G401.6 (cell line): ENCODE data around the gene VCAN.

Experiments used
- FAIRE-seq: peaks from 2 replicates; lab custom pipeline; 2012; peaks lifted over from hg19 to GRCh38; lab: Jason Lieb, UNC

VCAN gene

GRCh38 chr5:83498585-83498984, 27.0 kb downstream of the VCAN start:
- FAIRE-seq, result no peak

- no peak for FAIRE-seq
Observed at GRCh38 chr5:83503662-83504061, 32.1 kb downstream of the VCAN start.

- no peak for FAIRE-seq
Observed at GRCh38 chr5:83507431-83507830, 35.9 kb downstream of the VCAN start.

- no peak for FAIRE-seq
Observed at GRCh38 chr5:83509540-83509939, 38.0 kb downstream of the VCAN start.

- FAIRE-seq, result no peak
Observed at GRCh38 chr5:83510260-83510659, 38.7 kb downstream of the VCAN start.

- FAIRE-seq, result no peak
Observed at GRCh38 chr5:83512061-83512745, 40.7 kb downstream of the VCAN start.

- peak; percentile 8 for FAIRE-seq
Observed at GRCh38 chr5:83513081-83513480, 41.5 kb downstream of the VCAN start.

- no peak for FAIRE-seq
Observed at GRCh38 chr5:83513491-83513890, 41.9 kb downstream of the VCAN start.

- no peak for FAIRE-seq
Observed at GRCh38 chr5:83516377-83516776, 44.8 kb downstream of the VCAN start.

- FAIRE-seq, result no peak
Observed at GRCh38 chr5:83517072-83517687, 45.6 kb downstream of the VCAN start.

GRCh38 chr5:83517688-83518085, 46.1 kb downstream of the VCAN start:
- FAIRE-seq, result peak; percentile 60

GRCh38 chr5:83518319-83519061, 46.9 kb downstream of the VCAN start:
- no peak for FAIRE-seq

- no peak for FAIRE-seq
Observed at GRCh38 chr5:83522446-83522845, 50.9 kb downstream of the VCAN start.

- FAIRE-seq, result no peak
Observed at GRCh38 chr5:83523929-83524328, 52.4 kb downstream of the VCAN start.

- FAIRE-seq, result no peak
Observed at GRCh38 chr5:83524345-83524744, 52.8 kb downstream of the VCAN start.

GRCh38 chr5:83524991-83525390, 53.4 kb downstream of the VCAN start:
- FAIRE-seq, result no peak

GRCh38 chr5:83526289-83526688, 54.7 kb downstream of the VCAN start:
- FAIRE-seq, result no peak

GRCh38 chr5:83527221-83527620, 55.7 kb downstream of the VCAN start:
- FAIRE-seq, result no peak

GRCh38 chr5:83527722-83528438, 56.3 kb downstream of the VCAN start:
- no peak for FAIRE-seq

GRCh38 chr5:83528439-83528769, 56.9 kb downstream of the VCAN start:
- no peak for FAIRE-seq

- no peak for FAIRE-seq
Observed at GRCh38 chr5:83530193-83530592, 58.6 kb downstream of the VCAN start.

- no peak for FAIRE-seq
Observed at GRCh38 chr5:83531661-83532060, 60.1 kb downstream of the VCAN start.
